Breast epithelium (tissue), 4 donors: Measurements from ENCODE around the gene CTNNA2. TPM values are rescaled to one million over a fixed set of nuclear protein-coding genes. Genes with fewer than 3 reads are reported as not detected.

Experiments
- DNase-seq, 2 donors: peaks; one replicate each; pipeline ENCODE4 v3.0.0-alpha.2; 2019; ENCODE audit warnings: low spot score in 2 of 2
- H3K27ac ChIP-seq, 2 donors: fragments of 200-600 bp; sonication (generic) in 1 of 2; one replicate each; pipeline ENCODE4 v1.5.1; 2016 to 2019; ENCODE audit warnings: mild to moderate bottlenecking in 1 of 2
- H3K27me3 ChIP-seq, 2 donors: fragments of 200-600 bp; sonication (generic) in 1 of 2; one replicate each; pipeline versions ENCODE4 v1.5.1 to v1.6.0; 2017 to 2019; ENCODE audit warnings: control low read depth in 1 of 2, mild to moderate bottlenecking in 1 of 2
- H3K36me3 ChIP-seq: fragments of 200-600 bp; one replicate; pipeline ENCODE4 v1.5.1; 2019
- H3K4me1 ChIP-seq, 2 donors: fragments of 200-600 bp; sonication (generic); one replicate each; pipeline ENCODE4 v1.5.1; 2016 to 2019; ENCODE audit warnings: control low read depth in 1 of 2
- H3K4me3 ChIP-seq, 3 donors: fragments of 200-600 bp; sonication (generic); 1 replicate in 2 of 3; 2 replicates in 1 of 3; pipeline ENCODE4 v1.5.1; 2016 to 2019; ENCODE audit warnings: mild to moderate bottlenecking in 3 of 3, moderate library complexity in 2 of 3
- H3K9me3 ChIP-seq, 2 donors: fragments of 200-600 bp; sonication (generic) in 1 of 2; one replicate each; pipeline ENCODE4 v1.5.1; 2016 to 2019; ENCODE audit warnings: control low read depth in 1 of 2
- CTCF ChIP-seq, 3 donors: fragments of 450-650 bp; IDR thresholded peaks; one replicate each; pipeline ENCODE4 v1.5.1; 2016 to 2017; ENCODE audit warnings: antibody characterized with exemption in 3 of 3, mild to moderate bottlenecking in 3 of 3, moderate library complexity in 3 of 3
- POLR2A ChIP-seq: fragments of 450-650 bp; IDR thresholded peaks from one replicate; pipeline ENCODE4 v1.6.1; 2016; ENCODE audit warnings: antibody characterized with exemption, mild to moderate bottlenecking, moderate library complexity
- POLR2AphosphoS5 ChIP-seq, 3 donors: sonication (generic); formaldehyde crosslinking; IDR thresholded peaks; one replicate each; pipeline ENCODE4 v1.6.1; 2017; ENCODE audit warnings: antibody characterized with exemption in 3 of 3
- intact Hi-C: fragments of 100-400 bp; cut with DNase I; formaldehyde crosslinking; loops from one replicate; pipeline ENCODE4 v1.15.1; 2023; ENCODE audit warnings: low total_unique reads
- total RNA-seq, 3 donors: library from RNA; depleted of rRNA; stranded (reverse); fragments of >200 nt; gene quantifications; one replicate each; pipeline ENCODE4 v1.1.0, GENCODE V29; 2016

Gene CTNNA2
- total RNA-seq, 3 donors from 2014 or later, result 0.16 TPM; not detected in 2

DNA sequence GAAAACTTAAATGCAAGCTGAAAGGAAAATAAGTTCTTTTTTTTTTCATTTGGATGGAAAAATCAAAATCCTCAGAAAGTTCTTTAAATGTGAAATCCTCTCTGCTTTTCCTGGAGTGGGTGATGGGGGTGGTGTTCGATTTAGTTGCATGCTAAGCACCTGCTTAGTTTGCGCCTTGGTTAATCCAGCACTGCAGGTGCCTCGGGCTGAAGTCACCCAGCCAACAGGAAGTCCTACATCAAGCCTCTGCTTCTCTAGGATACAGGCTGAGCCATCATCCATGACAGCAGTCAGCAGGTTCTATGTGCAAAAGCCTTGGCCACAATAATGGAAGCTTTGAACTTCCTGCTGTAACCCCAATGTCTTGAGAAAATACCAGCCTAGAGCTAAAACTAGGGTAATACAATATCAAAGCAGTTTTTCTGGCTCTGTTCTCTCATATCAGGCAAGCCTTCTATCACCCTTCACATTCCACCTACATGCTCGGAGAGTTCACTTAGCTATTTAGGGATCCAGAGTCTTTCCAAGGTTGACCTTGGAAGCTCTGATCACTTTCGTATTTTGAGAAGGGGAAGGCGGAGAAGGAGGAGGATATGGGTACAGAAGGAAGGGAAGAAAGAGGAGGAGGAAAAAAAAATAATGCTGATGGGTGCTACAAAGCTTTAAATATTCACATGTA is 907.8 kb downstream of the CTNNA2 start:
- Histone ChIP-seq H3K4me3 (no peak overlapping the region), H3K9me3 (no peaks in the 10 kb centered on the region), H3K4me1 (no peaks in the 10 kb centered on the region), H3K36me3 (no peaks in the 10 kb centered on the region), H3K27ac (no peak overlapping the region), H3K27me3 (no peaks in the 10 kb centered on the region)
- no peak for DNase-seq
- TF ChIP-seq CTCF (IDR thresholded peaks at IDR 0.05) (no peak), POLR2AphosphoS5 (IDR thresholded peaks at IDR 0.05) (no peak), POLR2A (no peak)
- intact Hi-C loops, result no loop called here

DNA sequence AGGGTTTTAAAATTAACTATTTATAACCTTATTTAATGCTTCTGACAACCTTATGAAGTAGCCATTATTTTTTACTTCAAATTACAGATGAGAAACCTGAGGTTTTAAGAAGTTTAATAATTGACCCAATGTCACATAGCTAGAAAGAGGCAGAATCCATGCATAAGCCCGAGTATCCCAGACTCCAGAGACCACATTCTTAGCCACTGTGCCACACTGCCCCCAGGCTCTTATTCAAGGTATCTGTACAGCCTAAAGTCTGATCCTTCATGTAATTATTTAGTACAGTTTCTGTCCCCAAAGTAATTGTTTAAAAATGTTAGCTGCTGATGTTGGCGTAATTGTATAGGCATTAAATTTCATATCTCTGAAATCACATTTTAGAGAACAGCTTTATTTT is 916.4 kb downstream of the CTNNA2 start:
- no peak for DNase-seq
- Histone ChIP-seq H3K27ac (no peak overlapping the region), H3K4me3 (no peak overlapping the region), H3K36me3 (no peaks in the 10 kb centered on the region), H3K4me1 (no peaks in the 10 kb centered on the region), H3K9me3 (no peaks in the 10 kb centered on the region), H3K27me3 (no peaks in the 10 kb centered on the region)
- TF ChIP-seq CTCF (IDR thresholded peaks at IDR 0.05), result no peak
- no peak for TF ChIP-seq POLR2AphosphoS5 (IDR thresholded peaks at IDR 0.05)
- no peak for TF ChIP-seq POLR2A
- intact Hi-C loops, result no loop called here

DNA sequence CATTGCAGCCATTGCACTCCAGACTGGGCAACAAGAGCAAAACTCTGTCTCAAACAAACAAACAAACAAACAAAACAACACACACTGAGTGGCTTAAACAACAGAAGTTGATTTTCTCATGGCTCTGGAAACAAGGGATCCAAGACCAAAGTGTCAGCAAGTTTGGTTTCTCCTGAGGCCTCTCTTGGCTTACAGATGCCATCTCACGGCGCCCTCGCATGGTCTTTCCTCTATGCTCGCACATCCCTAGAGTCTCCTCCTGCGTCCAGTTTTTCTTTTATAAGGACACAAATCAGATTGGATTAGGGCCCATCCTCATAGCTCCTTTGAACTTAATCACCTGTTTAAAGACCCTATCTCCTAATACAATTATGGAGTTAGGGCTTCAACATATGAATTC is 925.1 kb downstream of the CTNNA2 start:
- intact Hi-C loops, result no loop called here
- no peak for DNase-seq
- no peaks in the 10 kb centered on the region for H3K4me1 ChIP-seq
- H3K4me3 ChIP-seq, result no peak overlapping the region
- no peaks in the 10 kb centered on the region for H3K9me3 ChIP-seq
- H3K27me3 ChIP-seq, result no peaks in the 10 kb centered on the region
- no peaks in the 10 kb centered on the region for H3K36me3 ChIP-seq
- H3K27ac ChIP-seq, result no peak overlapping the region
- no peak for TF ChIP-seq POLR2AphosphoS5 (IDR thresholded peaks at IDR 0.05)
- TF ChIP-seq CTCF (IDR thresholded peaks at IDR 0.05), result no peak
- TF ChIP-seq POLR2A, result no peak

- Histone ChIP-seq H3K27ac (no peak overlapping the region), H3K27me3 (no peaks in the 10 kb centered on the region), H3K36me3 (no peaks in the 10 kb centered on the region), H3K4me1 (no peaks in the 10 kb centered on the region), H3K9me3 (no peaks in the 10 kb centered on the region), H3K4me3 (no peak overlapping the region)
- no peak for DNase-seq
- intact Hi-C loops, result no loop called here
- no peak for TF ChIP-seq POLR2A
- no peak for TF ChIP-seq POLR2AphosphoS5 (IDR thresholded peaks at IDR 0.05)
- no peak for TF ChIP-seq CTCF (IDR thresholded peaks at IDR 0.05)
Observed at GRCh38 chr2:80438686-80439085, 925.8 kb downstream of the CTNNA2 start.

- H3K27me3 ChIP-seq, result no peaks in the 10 kb centered on the region
- no peak overlapping the region for H3K27ac ChIP-seq
- no peak for DNase-seq
- intact Hi-C loops, result no loop called here
- no peaks in the 10 kb centered on the region for H3K4me1 ChIP-seq
- H3K9me3 ChIP-seq, result no peaks in the 10 kb centered on the region
- H3K36me3 ChIP-seq, result no peaks in the 10 kb centered on the region
- no peak for TF ChIP-seq CTCF (IDR thresholded peaks at IDR 0.05)
- TF ChIP-seq POLR2AphosphoS5 (IDR thresholded peaks at IDR 0.05), result no peak
- TF ChIP-seq POLR2A, result no peak
- H3K4me3 ChIP-seq, result no peak overlapping the region
Observed at GRCh38 chr2:80454628-80455027, 941.8 kb downstream of the CTNNA2 start.
